Stomach (tissue), 4 donors: Measurements from ENCODE around the gene TOX3.

Source experiments
- CTCF ChIP-seq, 7 experiments: fragments of 450-650 bp in 4 of 7; fragments of 200-600 bp in 3 of 7; sonication (generic) in 3 of 7; IDR thresholded peaks; one replicate each; pipeline ENCODE4 v1.5.1; 2016 to 2019; ENCODE audit warnings: antibody characterized with exemption in 7 of 7, control low read depth in 2 of 7, mild to moderate bottlenecking in 1 of 7
- EP300 ChIP-seq: sonication (generic); formaldehyde crosslinking; IDR thresholded peaks from one replicate; pipeline ENCODE4 v1.6.1; 2017; ENCODE audit warnings: antibody characterized with exemption
- POLR2A ChIP-seq, 4 donors: fragments of 450-650 bp; IDR thresholded peaks; one replicate each; pipeline ENCODE4 v1.6.1; 2016; ENCODE audit warnings: antibody characterized with exemption in 4 of 4, control low read depth in 2 of 4, mild to moderate bottlenecking in 1 of 4, moderate library complexity in 1 of 4
- POLR2AphosphoS5 ChIP-seq, 3 donors: sonication (generic); formaldehyde crosslinking; IDR thresholded peaks; one replicate each; pipeline ENCODE4 v1.6.1; 2016; ENCODE audit warnings: antibody characterized with exemption in 3 of 3

- TF ChIP-seq CTCF (IDR thresholded peaks at IDR 0.05) (no peak), POLR2A (IDR thresholded peaks at IDR 0.05) (no peak), POLR2AphosphoS5 (IDR thresholded peaks at IDR 0.05) (no peak), EP300 (no peak)
These were observed 157.9 kb downstream of the TOX3 start for GRCh38 chr16:52389045-52389444.
